Muscle layer of duodenum (tissue), 2 donors: Measurements from ENCODE around the gene BACH2.
"Not testable (repeated sequence)": the region's sequence is repeated elsewhere in the genome, so short reads cannot be mapped to it uniquely, and the experiment has no call there.

ENCODE experiments used
- H3K27ac ChIP-seq: one replicate; pipeline ENCODE4 v1.7.0; 2013; ENCODE audit warnings: mild to moderate bottlenecking, low read length
- H3K27me3 ChIP-seq: one replicate; pipeline ENCODE4 v1.7.0; 2013; ENCODE audit warnings: low read depth, mild to moderate bottlenecking, control low read depth, low read length
- H3K36me3 ChIP-seq, 2 donors: one replicate each; pipeline ENCODE4 v1.7.0; 2013; ENCODE audit warnings: low read length in 2 of 2, control low read depth in 1 of 2, mild to moderate bottlenecking in 1 of 2; ENCODE audit not compliant: insufficient read depth in 2 of 2, control insufficient read depth in 1 of 2
- H3K4me1 ChIP-seq, 2 donors: one replicate each; pipeline ENCODE4 v1.7.0; 2013; ENCODE audit warnings: low read length in 2 of 2, mild to moderate bottlenecking in 2 of 2, control low read depth in 1 of 2, moderate library complexity in 1 of 2; ENCODE audit not compliant: insufficient read depth in 2 of 2, control insufficient read depth in 1 of 2
- H3K4me3 ChIP-seq, 2 donors: one replicate each; pipeline ENCODE4 v1.7.0; 2013; ENCODE audit warnings: low read length in 2 of 2, low read depth in 1 of 2, mild to moderate bottlenecking in 1 of 2
- H3K9me3 ChIP-seq, 2 donors: one replicate each; pipeline ENCODE4 v1.7.0; 2013; ENCODE audit warnings: low read length in 2 of 2, control low read depth in 1 of 2, mild to moderate bottlenecking in 1 of 2; ENCODE audit not compliant: control insufficient read depth in 1 of 2
- donor health status: healthy.

BACH2 gene

DNA sequence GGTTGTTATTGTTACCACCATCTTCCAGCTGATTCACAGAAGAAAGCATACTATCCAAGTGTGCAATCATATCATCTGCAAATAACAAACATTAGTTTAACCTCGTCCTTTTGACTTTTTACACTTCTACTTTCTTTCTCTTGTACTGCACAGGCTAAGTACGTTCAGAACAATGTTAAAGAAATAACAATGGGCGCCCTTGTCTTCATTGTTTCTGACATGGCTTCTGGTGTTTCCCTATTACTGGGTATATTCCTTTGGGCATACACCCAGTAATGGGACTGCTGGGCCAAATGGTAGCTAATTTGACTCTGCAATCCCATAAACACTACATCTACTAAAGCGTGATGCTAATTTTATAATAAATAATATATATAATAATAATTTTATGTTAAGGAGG is 255.7 kb downstream of the BACH2 start:
- no peaks in the 10 kb centered on the region for H3K27me3 ChIP-seq
- no peak overlapping the region for H3K27ac ChIP-seq
- H3K9me3 ChIP-seq, result no peaks in the 10 kb centered on the region
- H3K36me3 ChIP-seq, result no peaks in the 10 kb centered on the region
- no peaks in the 10 kb centered on the region for H3K4me1 ChIP-seq
- H3K4me3 ChIP-seq, result no peak overlapping the region

DNA sequence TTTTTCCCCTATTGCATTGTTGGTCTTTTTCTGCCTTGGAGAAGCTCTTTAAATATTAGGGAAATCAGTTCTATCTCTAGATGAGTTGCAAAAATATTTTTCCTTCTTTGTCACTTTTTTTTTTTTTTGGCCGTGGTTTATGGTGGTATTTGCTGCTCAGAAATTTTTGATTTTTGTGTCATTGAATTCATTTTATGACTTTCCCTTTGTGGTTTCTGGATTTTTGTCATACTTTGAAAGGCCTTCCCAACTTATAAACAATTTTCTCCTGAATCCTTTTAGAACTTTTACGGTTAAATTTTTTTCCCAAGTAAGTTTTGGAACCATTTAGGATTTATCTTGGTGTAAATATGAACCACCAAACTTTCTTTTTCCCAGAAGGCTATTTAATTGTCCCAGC is 256.7 kb downstream of the BACH2 start:
- H3K4me1 ChIP-seq, result peaks cover 0 to 4% of the 10 kb centered on the region in 2 donors
- H3K4me3 ChIP-seq, result no peak overlapping the region
- H3K9me3 ChIP-seq, result no peaks in the 10 kb centered on the region

DNA sequence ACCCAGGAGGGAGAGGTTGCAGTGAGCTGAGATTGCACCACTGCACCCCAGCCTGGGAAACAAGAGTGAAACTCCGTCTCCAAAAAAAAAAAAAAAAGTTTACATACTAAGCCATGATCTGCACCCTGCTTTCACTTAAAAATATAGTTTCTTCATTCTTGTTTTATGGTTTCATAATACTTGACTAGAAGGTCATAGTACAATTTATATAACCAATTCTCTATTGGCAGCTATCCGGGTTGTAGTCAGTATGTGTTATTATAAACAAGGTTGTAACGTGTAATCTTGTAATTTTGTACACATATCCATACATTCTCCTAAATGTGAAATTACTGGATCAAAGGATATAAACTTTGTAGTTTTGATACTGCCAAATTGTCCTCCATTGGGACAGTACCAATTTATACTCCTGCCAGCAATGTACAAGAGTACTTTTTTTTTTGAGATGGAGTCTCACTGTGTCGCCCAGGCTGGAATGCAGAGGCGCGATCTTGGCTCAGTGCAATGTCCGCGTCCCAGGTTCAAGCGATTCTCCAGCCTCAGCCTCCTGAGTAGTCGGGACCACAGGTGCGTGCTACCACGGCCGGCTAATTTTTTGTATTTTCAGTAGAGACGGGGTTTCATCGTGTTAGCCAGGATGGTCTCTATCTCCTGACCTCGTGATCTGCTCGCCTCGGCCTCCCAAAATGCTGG is 257.5 kb downstream of the BACH2 start:
- Histone ChIP-seq H3K4me3 (no peak overlapping the region), H3K4me1 (peaks cover 0 to 4% of the 10 kb centered on the region in 2 donors), H3K27me3 (no peaks in the 10 kb centered on the region), H3K27ac (no peak overlapping the region), H3K36me3 (no peaks in the 10 kb centered on the region), H3K9me3 (no peaks in the 10 kb centered on the region)

More for the DNA sequence above, 256.7 kb downstream of the BACH2 start:
- Histone ChIP-seq H3K27me3 (no peaks in the 10 kb centered on the region), H3K27ac (no peak overlapping the region), H3K36me3 (no peaks in the 10 kb centered on the region)

DNA sequence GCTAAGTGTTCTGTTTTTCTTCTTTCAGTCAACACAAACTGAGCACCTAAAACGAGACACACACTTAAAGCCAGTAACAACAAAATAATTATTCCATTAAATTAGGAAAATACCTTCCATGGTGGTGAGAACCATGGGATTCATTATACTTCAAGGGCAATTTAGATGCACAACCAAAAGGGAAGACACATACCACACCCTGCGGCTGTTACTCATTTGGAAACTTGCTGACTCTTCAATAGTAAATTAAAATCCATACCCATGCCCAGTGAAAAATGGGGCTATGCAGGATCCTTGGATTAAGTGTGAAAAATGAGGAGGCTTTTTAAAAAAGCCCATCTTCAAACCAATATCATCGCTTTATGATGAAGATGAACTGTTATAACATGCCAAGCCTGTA is 259.7 kb downstream of the BACH2 start:
- Histone ChIP-seq H3K4me1 (peaks cover 0 to 4% of the 10 kb centered on the region in 2 donors), H3K36me3 (no peaks in the 10 kb centered on the region), H3K27me3 (no peaks in the 10 kb centered on the region), H3K4me3 (no peak overlapping the region), H3K27ac (no peak overlapping the region), H3K9me3 (no peaks in the 10 kb centered on the region)

DNA sequence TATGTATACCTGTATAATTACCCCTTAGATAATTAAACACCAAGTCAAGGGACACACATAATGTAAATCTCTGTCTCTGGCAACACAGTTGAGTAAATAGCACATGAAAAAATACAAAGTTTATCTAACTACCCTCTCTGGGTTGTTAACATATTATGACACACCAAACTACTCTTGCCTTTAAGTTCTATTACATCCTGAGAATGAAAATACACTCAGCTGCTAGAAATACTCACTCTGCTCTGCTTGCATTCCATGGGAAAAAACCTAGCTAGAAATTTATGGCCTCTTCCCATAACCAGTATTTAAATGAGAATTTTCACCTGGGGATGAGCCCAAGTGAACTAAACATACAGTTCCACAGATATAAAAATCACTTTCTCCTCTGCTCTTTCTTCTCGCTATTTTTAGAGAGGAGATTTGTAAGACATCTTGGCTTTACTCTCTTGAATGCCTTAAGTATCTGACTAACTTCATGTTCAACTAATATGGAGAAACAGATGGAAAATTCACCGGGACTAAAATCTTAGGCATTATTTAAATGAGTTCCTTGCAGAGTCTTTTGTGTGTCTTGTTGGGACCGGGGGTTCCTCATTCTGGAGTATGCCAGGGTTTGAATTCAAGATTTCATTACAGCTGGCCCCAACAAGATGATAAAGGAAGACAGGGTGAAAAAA is 261.5 kb downstream of the BACH2 start:
- H3K4me3 ChIP-seq, result no peak overlapping the region
- H3K27me3 ChIP-seq, result no peaks in the 10 kb centered on the region
- peaks cover 0 to 4% of the 10 kb centered on the region in 2 donors for H3K4me1 ChIP-seq
- no peak overlapping the region for H3K27ac ChIP-seq
- no peaks in the 10 kb centered on the region for H3K9me3 ChIP-seq
- H3K36me3 ChIP-seq, result no peaks in the 10 kb centered on the region

DNA sequence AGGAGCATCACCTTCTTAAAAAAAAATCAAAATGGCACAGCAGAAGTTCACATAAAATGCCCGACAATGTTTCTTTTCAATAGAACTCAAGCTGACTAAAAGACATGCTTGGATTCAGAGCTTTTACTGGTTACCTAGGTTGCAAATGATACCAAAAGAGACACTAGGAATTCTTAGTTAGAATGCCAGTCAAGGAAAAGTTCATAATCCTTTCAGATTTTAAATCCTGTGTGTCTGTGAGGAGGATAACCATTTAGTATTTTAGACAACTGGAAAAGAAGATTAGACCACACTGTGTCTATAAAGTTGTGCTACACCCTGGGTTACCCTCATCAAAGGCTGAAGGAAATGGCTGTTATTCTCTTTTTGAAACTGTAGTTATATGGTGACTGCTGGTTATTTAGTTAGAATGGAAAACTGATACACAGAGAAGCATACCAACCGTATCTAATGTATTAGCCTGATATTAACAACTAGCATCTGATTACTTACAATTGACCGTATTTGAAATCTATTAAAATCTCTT is 262.8 kb downstream of the BACH2 start:
- H3K4me1 ChIP-seq, result peaks cover 0 to 4% of the 10 kb centered on the region in 2 donors
- H3K27me3 ChIP-seq, result no peaks in the 10 kb centered on the region
- no peaks in the 10 kb centered on the region for H3K9me3 ChIP-seq
- no peaks in the 10 kb centered on the region for H3K36me3 ChIP-seq
- no peak overlapping the region for H3K27ac ChIP-seq
- no peak overlapping the region for H3K4me3 ChIP-seq

DNA sequence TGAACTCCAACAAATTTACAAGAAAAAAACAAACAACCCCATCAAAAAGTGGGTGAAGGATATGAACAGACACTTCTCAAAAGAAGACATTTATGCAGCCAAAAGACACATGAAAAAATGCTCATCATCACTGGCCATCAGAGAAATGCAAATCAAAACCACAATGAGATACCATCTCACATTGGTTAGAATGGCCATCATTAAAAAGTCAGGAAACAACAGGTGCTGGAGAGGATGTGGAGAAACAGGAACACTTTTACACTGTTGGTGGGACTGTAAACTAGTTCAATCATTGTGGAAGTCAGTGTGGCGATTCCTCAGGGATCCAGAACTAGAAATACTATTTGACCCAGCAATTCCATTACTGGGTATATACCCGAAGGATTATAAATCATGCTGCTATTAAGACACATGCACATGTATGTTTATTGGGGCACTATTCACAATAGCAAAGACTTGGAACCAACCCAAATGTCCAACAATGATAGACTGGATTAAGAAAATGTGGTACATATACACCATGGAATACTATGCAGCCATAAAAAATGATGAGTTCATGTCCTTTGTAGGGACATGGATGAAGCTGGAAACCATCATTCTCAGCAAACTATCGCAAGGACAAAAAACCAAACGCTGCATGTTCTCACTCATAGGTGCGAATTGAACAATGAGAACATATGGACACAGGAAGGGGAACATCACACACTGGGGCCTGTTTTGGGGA is 264.0 kb downstream of the BACH2 start:
- H3K36me3 ChIP-seq, H3K27ac ChIP-seq, H3K9me3 ChIP-seq, H3K4me1 ChIP-seq, H3K27me3 ChIP-seq, H3K4me3 ChIP-seq: not testable (repeated sequence)

DNA sequence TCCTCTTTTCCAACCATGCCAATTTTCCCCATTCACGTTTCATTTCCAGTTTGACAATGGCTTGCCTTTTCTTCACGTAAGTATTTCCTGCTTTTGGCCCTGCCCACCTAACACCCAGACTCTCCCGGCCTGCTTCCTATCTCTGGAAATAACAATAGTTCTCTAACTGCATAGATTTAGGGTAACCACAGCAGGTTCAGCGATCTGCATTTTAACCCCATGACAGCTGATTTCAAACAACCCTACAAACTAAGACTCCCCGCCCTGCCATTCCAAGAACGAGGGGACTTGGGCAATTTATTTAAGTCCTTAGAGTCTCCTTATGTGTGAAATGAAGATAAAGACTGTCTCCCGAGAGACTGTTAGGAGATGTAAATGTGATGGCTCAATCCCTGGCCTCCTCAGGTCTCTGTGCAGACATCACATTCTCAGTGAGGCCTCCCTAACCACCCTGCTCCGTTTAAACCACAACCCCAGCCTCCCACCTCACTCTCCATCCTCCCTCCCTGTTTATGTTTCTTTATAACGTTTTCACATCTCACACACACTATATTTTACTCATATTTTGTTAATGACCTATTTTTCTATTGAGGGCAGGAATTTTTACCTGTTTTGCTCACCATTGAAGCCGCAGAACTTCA is 267.5 kb downstream of the BACH2 start:
- Histone ChIP-seq H3K4me3 (no peak overlapping the region), H3K27me3 (no peaks in the 10 kb centered on the region), H3K4me1 (no peaks in the 10 kb centered on the region)

DNA sequence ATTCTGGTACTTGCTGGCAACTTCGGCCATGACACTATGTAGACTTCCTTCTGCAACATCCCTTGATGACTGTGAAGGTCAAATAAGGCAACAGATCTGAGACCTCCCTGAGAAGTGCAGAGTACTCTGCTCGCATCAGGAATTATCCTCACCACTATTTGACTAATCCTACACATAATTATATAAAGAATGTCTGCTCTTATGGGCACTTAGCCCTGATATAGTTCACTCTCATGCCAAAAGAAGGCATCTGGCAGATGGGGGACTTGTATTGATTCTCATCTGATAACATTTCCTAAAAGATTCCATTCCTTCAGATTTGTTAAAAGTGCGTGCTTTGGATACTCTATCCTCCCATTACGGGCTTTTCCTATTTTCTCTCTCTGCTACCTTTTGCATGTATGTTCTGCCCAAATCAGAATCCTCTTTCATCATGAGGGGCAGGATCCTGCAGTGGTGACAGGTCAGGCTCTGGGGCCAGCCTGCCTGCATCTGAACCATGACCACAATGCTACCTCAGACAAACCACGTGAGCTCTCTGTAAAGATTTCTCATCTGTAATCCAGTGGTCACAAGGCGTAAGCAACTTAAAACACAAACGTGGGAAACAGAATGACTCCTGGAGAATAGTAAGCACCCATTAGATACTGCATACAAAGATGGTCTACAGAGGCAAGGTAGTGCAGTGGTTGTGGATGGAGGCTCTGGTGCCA is 268.4 kb downstream of the BACH2 start:
- H3K4me1 ChIP-seq, result no peaks in the 10 kb centered on the region
- H3K4me3 ChIP-seq, result no peak overlapping the region
- H3K36me3 ChIP-seq, result no peaks in the 10 kb centered on the region
- H3K27me3 ChIP-seq, result no peaks in the 10 kb centered on the region
- H3K9me3 ChIP-seq, result no peaks in the 10 kb centered on the region
- H3K27ac ChIP-seq, result no peak overlapping the region

More for the DNA sequence above, 267.5 kb downstream of the BACH2 start:
- Histone ChIP-seq H3K9me3 (no peaks in the 10 kb centered on the region), H3K27ac (no peak overlapping the region), H3K36me3 (no peaks in the 10 kb centered on the region)

DNA sequence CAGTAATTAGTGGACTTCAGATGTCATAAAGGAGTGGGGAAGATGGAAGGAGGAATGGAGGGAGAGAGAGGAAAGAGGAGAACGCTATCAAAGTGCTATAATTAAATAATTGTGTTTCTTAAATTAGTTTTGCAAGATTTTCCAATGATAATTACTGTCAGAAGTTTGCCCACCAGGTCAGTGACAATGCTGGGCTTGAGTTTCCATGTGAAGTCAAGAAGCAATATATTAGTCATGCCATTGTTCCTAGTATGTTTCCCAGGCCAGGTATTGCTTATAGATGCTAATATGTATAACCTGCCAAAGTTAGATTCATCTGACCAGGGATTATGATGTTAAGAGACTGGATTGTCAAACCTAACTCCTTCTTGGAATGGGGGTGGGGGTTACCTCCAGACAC is 270.4 kb downstream of the BACH2 start:
- Histone ChIP-seq H3K27ac (no peak overlapping the region), H3K36me3 (no peaks in the 10 kb centered on the region), H3K4me1 (no peaks in the 10 kb centered on the region), H3K4me3 (no peak overlapping the region), H3K27me3 (no peaks in the 10 kb centered on the region), H3K9me3 (no peaks in the 10 kb centered on the region)
